Brain microvascular endothelial cell (primary cell): ENCODE data around the gene TNFSF11.

Experiments used
- DNase-seq: peaks from one replicate; pipeline ENCODE4 v3.0.0-alpha.2; 2020
- H3K27ac ChIP-seq: fragments of 250-450 bp; sonication (Bioruptor Pico); 2 replicates; pipeline ENCODE4 v1.5.1; 2020; ENCODE audit warnings: mild to moderate bottlenecking, moderate library complexity
- H3K27me3 ChIP-seq: fragments of 250-450 bp; sonication (Bioruptor Pico); replicated peaks from 2 replicates; pipeline ENCODE4 v1.5.1; 2020; ENCODE audit warnings: mild to moderate bottlenecking
- H3K36me3 ChIP-seq: fragments of 250-450 bp; sonication (Bioruptor Pico); replicated peaks from 2 replicates; pipeline ENCODE4 v1.5.1; 2020; ENCODE audit warnings: mild to moderate bottlenecking
- H3K4me3 ChIP-seq: 2 replicates; pipeline ENCODE4 v1.5.1; 2011; ENCODE audit warnings: low read depth, mild to moderate bottlenecking, control low read depth, low read length, moderate library complexity
- CTCF ChIP-seq: IDR thresholded peaks from 2 replicates; pipeline ENCODE4 v1.5.1; 2011; ENCODE audit warnings: low read depth, mild to moderate bottlenecking, moderate library complexity, low read length, control low read depth, inconsistent platforms; ENCODE audit errors: missing control alignments
- in situ Hi-C: cut with HindIII; loops from 2 replicates; pipeline ENCODE4 v1.10.0; 2017; ENCODE audit warnings: low sequenced_read_pairs, low pct_ligation_motif_present

TNFSF11 gene

GRCh38 chr13:42610649-42611048 lies 36.7 kb downstream of the TNFSF11 start:
- in situ Hi-C loops: no loop called here
- no peak for TF ChIP-seq CTCF

DNA sequence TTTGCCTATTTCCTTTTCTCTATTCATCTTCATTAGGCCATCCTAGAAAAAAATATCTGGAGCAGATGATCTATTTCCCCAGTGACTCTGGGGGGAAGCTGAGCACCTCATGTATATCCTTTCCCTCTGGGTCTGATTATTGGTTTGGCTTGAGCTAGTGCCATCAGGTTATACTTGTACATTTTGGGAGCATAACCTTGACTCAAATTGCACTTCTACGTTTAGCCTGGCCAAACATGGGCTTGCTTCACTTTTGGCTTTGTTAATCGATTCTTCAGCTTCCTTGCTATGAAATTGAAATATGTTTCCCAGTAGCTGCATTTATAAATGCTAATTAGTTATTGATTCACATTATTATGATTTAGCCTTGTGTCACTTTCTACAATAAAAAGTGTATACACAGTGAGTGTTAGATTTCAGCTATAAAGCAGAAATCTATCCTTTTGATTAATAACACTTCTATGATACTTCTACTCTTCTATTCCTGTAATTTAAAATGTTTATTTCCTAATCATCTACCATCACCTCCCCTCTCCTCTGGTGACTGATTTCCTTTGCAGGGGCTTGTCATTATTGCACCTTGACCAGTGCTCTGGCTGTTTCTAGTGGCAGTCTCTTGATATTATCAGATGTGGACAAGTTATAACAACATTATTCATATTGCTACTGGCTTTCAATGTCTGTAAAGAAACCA lies 37.3 kb downstream of the TNFSF11 start:
- no peak for DNase-seq
- Histone ChIP-seq H3K27ac (no peak overlapping the region), H3K4me3 (no peak overlapping the region), H3K27me3 (no peaks in the 10 kb centered on the region), H3K36me3 (no peaks in the 10 kb centered on the region)
- no peak for TF ChIP-seq CTCF
- in situ Hi-C loops: no loop called here

More at GRCh38 chr13:42610649-42611048, 36.7 kb downstream of the TNFSF11 start:
- Histone ChIP-seq H3K27ac (no peak overlapping the region), H3K27me3 (no peaks in the 10 kb centered on the region), H3K4me3 (no peak overlapping the region), H3K36me3 (no peaks in the 10 kb centered on the region)
- no peak for DNase-seq

DNA sequence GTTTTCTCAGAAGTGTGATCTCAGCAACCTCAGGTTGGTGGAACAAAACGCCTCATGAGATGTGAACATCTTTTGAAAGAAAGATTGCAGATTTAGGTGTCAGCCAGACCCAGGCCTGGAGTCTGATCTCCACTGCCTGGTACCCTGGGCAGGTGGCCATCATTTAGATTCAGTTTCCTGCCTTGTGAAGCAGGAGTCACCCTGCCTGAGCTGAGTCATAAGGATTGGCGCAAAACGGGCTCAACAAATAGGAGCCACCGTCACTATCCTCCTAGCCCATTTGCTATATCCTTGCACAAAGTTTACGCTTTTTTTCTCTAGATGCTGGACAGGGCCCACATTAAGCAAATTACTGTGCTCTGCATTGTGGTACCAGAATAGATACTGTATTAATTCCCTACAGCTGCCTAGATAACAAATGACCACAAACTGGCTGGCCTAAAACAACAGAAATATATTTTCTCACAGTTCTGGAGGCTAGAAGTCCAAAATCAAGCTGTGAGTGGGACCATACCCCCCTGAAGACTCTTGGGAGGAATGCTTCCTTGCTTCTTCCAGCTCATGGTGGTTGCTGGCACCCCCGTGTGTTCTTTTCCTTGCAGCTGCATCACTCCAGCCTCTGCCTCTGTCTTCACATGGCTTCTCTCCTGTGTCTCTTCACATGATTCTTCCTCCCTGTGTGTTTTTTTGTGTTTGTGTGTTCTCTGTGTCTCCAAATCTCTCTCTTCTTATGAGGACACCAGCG lies 38.2 kb downstream of the TNFSF11 start:
- no peak for DNase-seq
- no peak for TF ChIP-seq CTCF
- no peaks in the 10 kb centered on the region for H3K27me3 ChIP-seq
- H3K36me3 ChIP-seq: no peaks in the 10 kb centered on the region
- in situ Hi-C loops: no loop called here
- H3K4me3 ChIP-seq: no peak overlapping the region
- H3K27ac ChIP-seq: no peak overlapping the region

DNA sequence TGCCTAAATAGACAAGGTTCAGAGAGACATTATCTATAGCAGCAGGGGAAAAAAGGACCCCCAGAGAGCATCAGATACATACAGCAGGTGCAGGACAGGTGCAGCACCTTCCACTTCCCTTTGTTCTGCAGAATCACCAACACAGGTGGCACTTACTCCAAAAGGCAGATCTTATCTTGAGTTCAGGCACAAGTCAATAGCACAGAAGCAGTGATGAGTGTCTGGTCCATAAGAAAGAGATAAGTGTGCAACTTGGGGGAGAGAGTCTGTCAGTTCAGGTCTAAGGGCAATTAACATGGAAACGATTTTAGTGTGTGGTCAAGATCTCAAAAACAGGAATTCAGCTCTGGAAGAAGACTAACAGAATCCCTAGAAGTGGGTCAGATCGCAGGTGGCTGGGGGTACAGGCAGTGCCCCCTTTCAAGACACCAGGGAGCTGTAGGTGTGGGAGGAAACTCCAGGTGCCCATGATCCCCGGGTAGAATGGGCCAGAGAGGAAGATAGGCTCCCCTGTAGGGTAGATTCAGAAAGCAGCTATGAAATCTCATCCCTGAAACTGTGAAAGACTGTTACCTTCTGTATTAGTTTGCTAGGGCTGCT lies 40.6 kb downstream of the TNFSF11 start:
- no peaks in the 10 kb centered on the region for H3K36me3 ChIP-seq
- DNase-seq: no peak
- no peak overlapping the region for H3K4me3 ChIP-seq
- in situ Hi-C loops: no loop called here
- no peak for TF ChIP-seq CTCF
- H3K27me3 ChIP-seq: no peaks in the 10 kb centered on the region
- H3K27ac ChIP-seq: no peak overlapping the region

- no peak for TF ChIP-seq CTCF
- Histone ChIP-seq H3K27ac (no peak overlapping the region), H3K27me3 (no peaks in the 10 kb centered on the region), H3K4me3 (no peak overlapping the region), H3K36me3 (no peaks in the 10 kb centered on the region)
- DNase-seq: peak; percentile 16
- in situ Hi-C loops: no loop called here
Measured at GRCh38 chr13:42615691-42616090, 41.7 kb downstream of the TNFSF11 start.
